SK-N-SH treated with all-trans-retinoic acid at 6 μM for 48 hours (cell line): ENCODE data around the gene NPIPA1.
"Not testable (repeated sequence)": the region's sequence is repeated elsewhere in the genome, so short reads cannot be mapped to it uniquely, and the experiment has no call there.

Experiments used
- ARNTL ChIP-seq: fragments of 450-650 bp; formaldehyde crosslinking; IDR thresholded peaks from 2 replicates; pipeline ENCODE4 v1.5.0; 2020; ENCODE audit warnings: low read depth, mild to moderate bottlenecking, moderate library complexity, borderline replicate concordance
- BACH2 ChIP-seq: fragments of 250-450 bp; sonication (Bioruptor Pico); IDR thresholded peaks from 2 replicates; pipeline ENCODE4 v1.9.0; 2021; ENCODE audit warnings: mild to moderate bottlenecking, borderline replicate concordance
- CSDC2 ChIP-seq: fragments of 250-450 bp; sonication (Bioruptor Pico); IDR thresholded peaks from 2 replicates; pipeline ENCODE4 v1.5.0; 2020; ENCODE audit warnings: mild to moderate bottlenecking, moderate library complexity
- ISL1 ChIP-seq: fragments of 250-450 bp; sonication (Bioruptor Pico); IDR thresholded peaks from 2 replicates; pipeline ENCODE4 v2.1.2; 2022; ENCODE audit warnings: mild to moderate bottlenecking, moderate library complexity
- OSR1 ChIP-seq: fragments of 250-450 bp; sonication (Bioruptor Pico); IDR thresholded peaks from 2 replicates; pipeline ENCODE4 v1.8.0; 2022; ENCODE audit warnings: moderate library complexity, mild to moderate bottlenecking, inconsistent platforms
- TOX ChIP-seq: fragments of 250-450 bp; sonication (Bioruptor Pico); IDR thresholded peaks from 2 replicates; pipeline ENCODE4 v1.8.0; 2021; ENCODE audit warnings: mild to moderate bottlenecking, moderate library complexity, borderline replicate concordance
- TF ChIP-seq, protein P1 (sequence below): fragments of 250-450 bp; sonication (Bioruptor Pico); IDR thresholded peaks from 2 replicates; pipeline ENCODE4 v1.5.0; 2020; ENCODE audit warnings: mild to moderate bottlenecking, moderate library complexity
- TF ChIP-seq, protein P2 (sequence below): fragments of 250-450 bp; sonication (Bioruptor Pico); IDR thresholded peaks from 2 replicates; pipeline ENCODE4 v1.5.1; 2020; ENCODE audit warnings: low read depth, mild to moderate bottlenecking, moderate library complexity
- TF ChIP-seq, protein P3 (sequence below): fragments of 250-450 bp; sonication (Bioruptor Pico); IDR thresholded peaks from 2 replicates; pipeline ENCODE4 v1.8.0; 2020; ENCODE audit warnings: mild to moderate bottlenecking, moderate library complexity, borderline replicate concordance

DNA sequence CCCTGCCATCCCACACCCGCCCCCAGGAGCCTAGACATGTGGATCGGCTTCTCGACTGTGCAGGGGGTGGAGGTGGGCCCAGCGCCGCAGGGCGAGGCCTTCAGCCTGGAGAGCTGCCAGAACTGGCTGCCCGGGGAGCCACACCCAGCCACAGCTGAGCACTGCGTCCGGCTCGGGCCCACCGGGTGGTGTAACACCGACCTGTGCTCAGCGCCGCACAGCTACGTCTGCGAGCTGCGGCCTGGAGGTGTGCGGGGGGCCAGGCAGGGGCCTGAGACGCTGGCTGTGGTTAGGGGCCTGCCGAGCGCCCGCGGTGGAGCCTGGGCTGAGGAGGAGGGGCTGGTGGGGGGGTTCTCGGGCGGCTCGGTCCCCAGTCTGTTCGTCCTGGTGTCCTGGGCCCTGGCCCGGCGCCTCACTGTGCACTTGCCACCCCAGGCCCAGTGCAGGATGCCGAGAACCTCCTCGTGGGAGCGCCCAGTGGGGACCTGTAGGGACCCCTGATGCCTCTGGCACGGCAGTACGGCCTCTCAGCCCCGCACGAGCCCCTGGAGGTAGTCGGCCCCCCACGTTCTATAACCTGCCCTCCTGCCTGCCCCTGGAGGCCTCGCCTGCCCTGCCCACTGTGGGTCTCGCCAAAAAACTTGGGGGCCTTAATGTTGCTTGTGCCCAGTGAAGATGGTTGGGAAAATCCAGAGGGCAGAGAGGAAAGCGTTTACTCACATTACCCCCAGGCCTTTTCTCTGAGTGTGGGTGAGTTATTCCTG, 17.2 kb upstream of the NPIPA1 start:
- TF ChIP-seq BACH2; ISL1 (CRISPR knock-in tag); OSR1 (CRISPR knock-in tag); CSDC2 (CRISPR knock-in tag); TOX; ARNTL (CRISPR knock-in tag): not testable (repeated sequence)
- TF ChIP-seq, protein P1, sequence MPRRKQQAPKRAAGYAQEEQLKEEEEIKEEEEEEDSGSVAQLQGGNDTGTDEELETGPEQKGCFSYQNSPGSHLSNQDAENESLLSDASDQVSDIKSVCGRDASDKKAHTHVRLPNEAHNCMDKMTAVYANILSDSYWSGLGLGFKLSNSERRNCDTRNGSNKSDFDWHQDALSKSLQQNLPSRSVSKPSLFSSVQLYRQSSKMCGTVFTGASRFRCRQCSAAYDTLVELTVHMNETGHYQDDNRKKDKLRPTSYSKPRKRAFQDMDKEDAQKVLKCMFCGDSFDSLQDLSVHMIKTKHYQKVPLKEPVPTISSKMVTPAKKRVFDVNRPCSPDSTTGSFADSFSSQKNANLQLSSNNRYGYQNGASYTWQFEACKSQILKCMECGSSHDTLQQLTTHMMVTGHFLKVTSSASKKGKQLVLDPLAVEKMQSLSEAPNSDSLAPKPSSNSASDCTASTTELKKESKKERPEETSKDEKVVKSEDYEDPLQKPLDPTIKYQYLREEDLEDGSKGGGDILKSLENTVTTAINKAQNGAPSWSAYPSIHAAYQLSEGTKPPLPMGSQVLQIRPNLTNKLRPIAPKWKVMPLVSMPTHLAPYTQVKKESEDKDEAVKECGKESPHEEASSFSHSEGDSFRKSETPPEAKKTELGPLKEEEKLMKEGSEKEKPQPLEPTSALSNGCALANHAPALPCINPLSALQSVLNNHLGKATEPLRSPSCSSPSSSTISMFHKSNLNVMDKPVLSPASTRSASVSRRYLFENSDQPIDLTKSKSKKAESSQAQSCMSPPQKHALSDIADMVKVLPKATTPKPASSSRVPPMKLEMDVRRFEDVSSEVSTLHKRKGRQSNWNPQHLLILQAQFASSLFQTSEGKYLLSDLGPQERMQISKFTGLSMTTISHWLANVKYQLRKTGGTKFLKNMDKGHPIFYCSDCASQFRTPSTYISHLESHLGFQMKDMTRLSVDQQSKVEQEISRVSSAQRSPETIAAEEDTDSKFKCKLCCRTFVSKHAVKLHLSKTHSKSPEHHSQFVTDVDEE = not testable (repeated sequence)
- TF ChIP-seq, protein P2, sequence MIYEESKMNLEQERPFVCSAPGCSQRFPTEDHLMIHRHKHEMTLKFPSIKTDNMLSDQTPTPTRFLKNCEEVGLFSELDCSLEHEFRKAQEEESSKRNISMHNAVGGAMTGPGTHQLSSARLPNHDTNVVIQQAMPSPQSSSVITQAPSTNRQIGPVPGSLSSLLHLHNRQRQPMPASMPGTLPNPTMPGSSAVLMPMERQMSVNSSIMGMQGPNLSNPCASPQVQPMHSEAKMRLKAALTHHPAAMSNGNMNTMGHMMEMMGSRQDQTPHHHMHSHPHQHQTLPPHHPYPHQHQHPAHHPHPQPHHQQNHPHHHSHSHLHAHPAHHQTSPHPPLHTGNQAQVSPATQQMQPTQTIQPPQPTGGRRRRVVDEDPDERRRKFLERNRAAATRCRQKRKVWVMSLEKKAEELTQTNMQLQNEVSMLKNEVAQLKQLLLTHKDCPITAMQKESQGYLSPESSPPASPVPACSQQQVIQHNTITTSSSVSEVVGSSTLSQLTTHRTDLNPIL (CRISPR knock-in tag) = not testable (repeated sequence)
- TF ChIP-seq, protein P3, sequence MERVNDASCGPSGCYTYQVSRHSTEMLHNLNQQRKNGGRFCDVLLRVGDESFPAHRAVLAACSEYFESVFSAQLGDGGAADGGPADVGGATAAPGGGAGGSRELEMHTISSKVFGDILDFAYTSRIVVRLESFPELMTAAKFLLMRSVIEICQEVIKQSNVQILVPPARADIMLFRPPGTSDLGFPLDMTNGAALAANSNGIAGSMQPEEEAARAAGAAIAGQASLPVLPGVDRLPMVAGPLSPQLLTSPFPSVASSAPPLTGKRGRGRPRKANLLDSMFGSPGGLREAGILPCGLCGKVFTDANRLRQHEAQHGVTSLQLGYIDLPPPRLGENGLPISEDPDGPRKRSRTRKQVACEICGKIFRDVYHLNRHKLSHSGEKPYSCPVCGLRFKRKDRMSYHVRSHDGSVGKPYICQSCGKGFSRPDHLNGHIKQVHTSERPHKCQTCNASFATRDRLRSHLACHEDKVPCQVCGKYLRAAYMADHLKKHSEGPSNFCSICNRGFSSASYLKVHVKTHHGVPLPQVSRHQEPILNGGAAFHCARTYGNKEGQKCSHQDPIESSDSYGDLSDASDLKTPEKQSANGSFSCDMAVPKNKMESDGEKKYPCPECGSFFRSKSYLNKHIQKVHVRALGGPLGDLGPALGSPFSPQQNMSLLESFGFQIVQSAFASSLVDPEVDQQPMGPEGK (CRISPR knock-in tag) = not testable (repeated sequence)
